ENCODE data around the gene PARD3B. TPM values are rescaled to one million over a fixed set of nuclear protein-coding genes. Genes with fewer than 3 reads are reported as not detected.

PARD3B gene
- total and polyA plus RNA-seq, 10 of the 15 experiments (the other 5 are each of a cell fraction or from before 2014, with no cell fraction given), result 0.01 to 0.54 (median 0.07) TPM; not detected in 7

GRCh38 chr2:204871231-204871953 is 326.1 kb downstream of the PARD3B start:
- Histone ChIP-seq H3K27me3 (replicated peaks in 1 of 2; ENCODE audit: control insufficient read depth in 2 of 2, insufficient read depth in 2 of 2, low read length in 1 of 2) (no peaks in the 10 kb centered on the region), H3K36me3 (ENCODE audit: control insufficient read depth in 2 of 2, insufficient read depth in 2 of 2, low read length in 1 of 2) (no peaks in the 10 kb centered on the region), H2AFZ (ENCODE audit: control insufficient read depth, low read depth, low read length) (no peak overlapping the region), H3K27ac (ENCODE audit: control insufficient read depth, insufficient read depth) (no peak overlapping the region), H3K79me2 (ENCODE audit: control insufficient read depth, insufficient read depth, low read length) (no peaks in the 10 kb centered on the region), H4K20me1 (ENCODE audit: control insufficient read depth, insufficient read depth) (no peaks in the 10 kb centered on the region), H3K4me2 (ENCODE audit: control insufficient read depth, insufficient read depth) (no peak overlapping the region), H3K4me3 (no peak overlapping the region), H3K9ac (ENCODE audit: control insufficient read depth, insufficient read depth, low read length) (no peak overlapping the region), H3K4me1 (ENCODE audit: control insufficient read depth, insufficient read depth, low read length) (no peaks in the 10 kb centered on the region), H3K9me3 (replicated peaks; ENCODE audit: control insufficient read depth, insufficient read depth, low read length) (no peaks in the 10 kb centered on the region)
- BruUV-seq (replicated peaks), result no TSS peak
- ChIA-PET POLR2A (no interaction called here), SMC1A (ENCODE audit: uncharacterized antibody, unreplicated experiment) (no interaction called here), CTCF (interaction anchor here (0.9 to 1.5 kb wide), 2 partner anchors 10 to 805 kb away, joined by 3 to 5 read pairs; no protein-coding TSS in a partner anchor), RAD21 (ENCODE audit: unreplicated experiment) (interaction anchor here (2.1 kb wide), 1 partner anchor 804 kb away, joined by 7 read pairs; no protein-coding TSS in a partner anchor)
- no peak for DNase-seq (ENCODE audit: low read depth, low spot score)
- in situ Hi-C loops (cut with MboI) (no loop called here), intact Hi-C loops (cut with micrococcal nuclease; ENCODE audit: unreplicated experiment) (no loop called here)
- FAIRE-seq, result no peak
- peak; percentile 59 for TF ChIP-seq JUNB (IDR thresholded peaks at IDR 0.05)
- TF ChIP-seq BCLAF1 (IDR thresholded peaks at IDR 0.05), result no peak
- TF ChIP-seq RAD21 (IDR thresholded peaks at IDR 0.05; ENCODE audit: insufficient read depth, low read depth, low read length), result peak; percentile 40; the same call in 1 of the 2 replicates
- TF ChIP-seq ZBTB11 (CRISPR knock-in tag; IDR thresholded peaks at IDR 0.05), result no peak
- no peak for TF ChIP-seq SUZ12 (IDR thresholded peaks at IDR 0.05; ENCODE audit: unreplicated experiment)
- no peak for TF ChIP-seq NR2F1 (conservative IDR thresholded peaks at IDR 0.05)
- no peak for TF ChIP-seq ATF2 (IDR thresholded peaks at IDR 0.05; ENCODE audit: low read length)
- peak in 2 of 3 experiments; percentile 10 to 29; a peak in 2 of 6 replicates for TF ChIP-seq CTCF (IDR thresholded peaks at IDR 0.05 in 2 of 3, conservative IDR thresholded peaks at IDR 0.05 in 1 of 3; ENCODE audit: control insufficient read depth in 2 of 3, extremely low read depth in 1 of 3, insufficient read depth in 1 of 3, low read depth in 3 of 3, low read length in 3 of 3)
- ATAC-seq, result peak; percentile 54
- 0% methylated on average over 1 of the region's 1 CpG for WGBS (ENCODE audit: insufficient coverage, insufficient replicate concordance, low lambda C conversion rate, missing lambda C conversion rate)
